OCI-LY3 (cell line): Measurements from ENCODE around the gene RAB3GAP2.

ENCODE experiments used
- EZH2phosphoT487 ChIP-seq: fragments of 200-600 bp; shearing (Covaris generic); IDR thresholded peaks from 2 replicates; pipeline ENCODE4 v1.6.1; 2018; ENCODE audit warnings: antibody characterized with exemption, mixed run types, low read depth
- TF ChIP-seq, protein P1 (sequence below): fragments of 200-600, 300-600 bp; sonication (generic); IDR thresholded peaks from 2 replicates; pipeline ENCODE4 v1.5.1; 2014; ENCODE audit warnings: antibody characterized with exemption, low read length, low read depth

DNA sequence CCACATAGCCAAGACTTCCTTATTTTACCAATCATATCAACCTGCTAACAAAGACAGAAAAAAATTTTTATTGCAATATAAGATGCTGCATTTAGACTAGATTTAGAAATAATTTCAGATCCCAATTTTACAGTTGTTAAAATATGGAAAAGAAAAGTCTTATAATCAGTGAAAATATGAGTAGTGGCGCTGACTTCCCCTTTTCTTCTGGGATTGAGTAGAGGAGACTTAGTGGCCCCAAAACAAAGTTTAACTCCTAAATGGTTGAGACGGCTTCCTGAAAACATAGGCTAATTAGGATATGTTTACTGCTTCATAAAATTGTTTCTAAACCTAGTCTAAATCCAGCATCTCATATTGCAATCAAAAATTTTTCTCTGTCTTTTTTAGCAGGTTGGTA lies 68.4 kb downstream of the RAB3GAP2 start:
- TF ChIP-seq, protein P1, sequence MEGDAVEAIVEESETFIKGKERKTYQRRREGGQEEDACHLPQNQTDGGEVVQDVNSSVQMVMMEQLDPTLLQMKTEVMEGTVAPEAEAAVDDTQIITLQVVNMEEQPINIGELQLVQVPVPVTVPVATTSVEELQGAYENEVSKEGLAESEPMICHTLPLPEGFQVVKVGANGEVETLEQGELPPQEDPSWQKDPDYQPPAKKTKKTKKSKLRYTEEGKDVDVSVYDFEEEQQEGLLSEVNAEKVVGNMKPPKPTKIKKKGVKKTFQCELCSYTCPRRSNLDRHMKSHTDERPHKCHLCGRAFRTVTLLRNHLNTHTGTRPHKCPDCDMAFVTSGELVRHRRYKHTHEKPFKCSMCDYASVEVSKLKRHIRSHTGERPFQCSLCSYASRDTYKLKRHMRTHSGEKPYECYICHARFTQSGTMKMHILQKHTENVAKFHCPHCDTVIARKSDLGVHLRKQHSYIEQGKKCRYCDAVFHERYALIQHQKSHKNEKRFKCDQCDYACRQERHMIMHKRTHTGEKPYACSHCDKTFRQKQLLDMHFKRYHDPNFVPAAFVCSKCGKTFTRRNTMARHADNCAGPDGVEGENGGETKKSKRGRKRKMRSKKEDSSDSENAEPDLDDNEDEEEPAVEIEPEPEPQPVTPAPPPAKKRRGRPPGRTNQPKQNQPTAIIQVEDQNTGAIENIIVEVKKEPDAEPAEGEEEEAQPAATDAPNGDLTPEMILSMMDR = no peak
- no peak for TF ChIP-seq EZH2phosphoT487
